Measurements from ENCODE around the gene SLFN13. TPM values are rescaled to one million over a fixed set of nuclear protein-coding genes. Genes with fewer than 3 reads are reported as not detected.
"Not testable (repeated sequence)": the region's sequence is repeated elsewhere in the genome, so short reads cannot be mapped to it uniquely, and the experiment has no call there.

SLFN13 gene
- total and polyA plus RNA-seq, 7 donors = 0.13 to 3.2 (median 1.1) TPM

DNA sequence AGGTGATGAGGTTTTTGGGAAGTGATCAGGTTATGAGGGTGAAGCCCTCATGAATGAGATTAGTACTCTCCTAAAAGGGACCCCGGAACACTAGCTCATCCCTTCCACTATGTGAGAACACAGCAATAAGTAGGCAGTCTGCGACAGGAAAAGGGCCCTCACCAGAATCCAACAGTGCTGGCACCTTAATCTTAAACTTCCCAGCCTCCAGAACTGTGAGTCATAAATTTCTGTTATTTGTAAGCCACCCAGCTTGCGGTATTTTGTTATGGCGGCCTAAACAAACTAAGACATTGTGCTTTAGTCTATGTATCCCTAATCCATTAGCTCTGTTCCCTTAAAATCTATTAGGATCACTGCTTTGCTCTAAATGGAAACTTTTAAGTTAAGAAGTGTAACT, 24.8 kb downstream of the SLFN13 start:
- WGBS, 3 donors = 71 to 80% (median 74%) methylated on average over 4 of the region's 4 CpGs
- DNase-seq = no peak
- H3K36me3 ChIP-seq (ENCODE audit: insufficient read depth in 1 of 2, low read depth in 1 of 2) = no peaks in the 10 kb centered on the region
- H3K9me3 ChIP-seq = no peaks in the 10 kb centered on the region
- TF ChIP-seq, protein P1, sequence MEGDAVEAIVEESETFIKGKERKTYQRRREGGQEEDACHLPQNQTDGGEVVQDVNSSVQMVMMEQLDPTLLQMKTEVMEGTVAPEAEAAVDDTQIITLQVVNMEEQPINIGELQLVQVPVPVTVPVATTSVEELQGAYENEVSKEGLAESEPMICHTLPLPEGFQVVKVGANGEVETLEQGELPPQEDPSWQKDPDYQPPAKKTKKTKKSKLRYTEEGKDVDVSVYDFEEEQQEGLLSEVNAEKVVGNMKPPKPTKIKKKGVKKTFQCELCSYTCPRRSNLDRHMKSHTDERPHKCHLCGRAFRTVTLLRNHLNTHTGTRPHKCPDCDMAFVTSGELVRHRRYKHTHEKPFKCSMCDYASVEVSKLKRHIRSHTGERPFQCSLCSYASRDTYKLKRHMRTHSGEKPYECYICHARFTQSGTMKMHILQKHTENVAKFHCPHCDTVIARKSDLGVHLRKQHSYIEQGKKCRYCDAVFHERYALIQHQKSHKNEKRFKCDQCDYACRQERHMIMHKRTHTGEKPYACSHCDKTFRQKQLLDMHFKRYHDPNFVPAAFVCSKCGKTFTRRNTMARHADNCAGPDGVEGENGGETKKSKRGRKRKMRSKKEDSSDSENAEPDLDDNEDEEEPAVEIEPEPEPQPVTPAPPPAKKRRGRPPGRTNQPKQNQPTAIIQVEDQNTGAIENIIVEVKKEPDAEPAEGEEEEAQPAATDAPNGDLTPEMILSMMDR (IDR thresholded peaks at IDR 0.05) = no peak
- no peak overlapping the region for H3K4me3 ChIP-seq
- H3K4me1 ChIP-seq = no peaks in the 10 kb centered on the region
- intact Hi-C loops (cut with DNase I) = no loop called here
- no peaks in the 10 kb centered on the region for H3K27me3 ChIP-seq (ENCODE audit: insufficient read depth in 3 of 3, low read length in 2 of 3)
- H3K27ac ChIP-seq = no peak overlapping the region
- ATAC-seq = no peak

GRCh38 chr17:35421069-35421468, 27.5 kb downstream of the SLFN13 start:
- H3K27me3 ChIP-seq (ENCODE audit: insufficient read depth in 3 of 3, low read length in 2 of 3); intact Hi-C loops (cut with DNase I); H3K36me3 ChIP-seq (ENCODE audit: insufficient read depth in 1 of 2, low read depth in 1 of 2): not testable (repeated sequence)

GRCh38 chr17:35416659-35417058, 31.9 kb downstream of the SLFN13 start:
- Histone ChIP-seq H3K27ac (no peak overlapping the region), H3K27me3 (ENCODE audit: insufficient read depth in 3 of 3, low read length in 2 of 3) (no peaks in the 10 kb centered on the region), H3K4me1 (no peaks in the 10 kb centered on the region), H3K36me3 (ENCODE audit: insufficient read depth in 1 of 2, low read depth in 1 of 2) (no peaks in the 10 kb centered on the region), H3K4me3 (no peak overlapping the region), H3K9me3 (peaks cover 10% of the 10 kb centered on the region)
- TF ChIP-seq, protein P1 (IDR thresholded peaks at IDR 0.05) = no peak
- 77 to 96% (median 93%) methylated on average over 2 of the region's 2 CpGs for WGBS, 3 donors
- intact Hi-C loops (cut with DNase I) = no loop called here
- DNase-seq = no peak
- no peak for ATAC-seq

More at GRCh38 chr17:35421069-35421468, 27.5 kb downstream of the SLFN13 start:
- H3K4me3 ChIP-seq, DNase-seq, ATAC-seq, H3K4me1 ChIP-seq, H3K9me3 ChIP-seq, H3K27ac ChIP-seq: not testable (repeated sequence)
- 97 to 100% (median 98%) methylated on average over 9 of the region's 9 CpGs for WGBS, 3 donors

GRCh38 chr17:35414707-35415106, 33.9 kb downstream of the SLFN13 start:
- H3K4me1 ChIP-seq; H3K4me3 ChIP-seq; intact Hi-C loops (cut with DNase I); DNase-seq; H3K9me3 ChIP-seq; H3K27me3 ChIP-seq (ENCODE audit: insufficient read depth in 3 of 3, low read length in 2 of 3); H3K36me3 ChIP-seq (ENCODE audit: insufficient read depth in 1 of 2, low read depth in 1 of 2); H3K27ac ChIP-seq; ATAC-seq: not testable (repeated sequence)
- WGBS, 3 donors = 94 to 96% (median 95%) methylated on average over 2 of the region's 2 CpGs

DNA sequence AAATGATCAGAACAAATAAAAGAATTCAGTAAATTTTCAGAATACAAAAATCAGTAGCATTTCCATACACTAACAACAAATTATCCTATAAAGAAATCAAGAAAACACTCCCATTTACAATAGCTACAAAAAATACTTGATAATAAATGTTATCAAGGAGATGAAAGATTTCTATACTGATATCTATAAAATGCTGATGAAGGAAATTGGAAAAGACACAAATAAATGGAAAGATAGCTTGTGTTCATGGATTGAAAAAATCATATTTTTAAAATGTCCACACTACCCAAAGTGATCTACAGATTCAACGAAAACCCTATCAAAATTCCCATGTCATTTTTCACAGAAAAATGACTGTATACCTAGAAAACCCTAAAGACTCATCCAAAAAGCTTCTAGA, 34.3 kb downstream of the SLFN13 start:
- Histone ChIP-seq H3K9me3 (peaks cover 10% of the 10 kb centered on the region), H3K4me1 (no peaks in the 10 kb centered on the region), H3K4me3 (no peak overlapping the region), H3K27me3 (ENCODE audit: insufficient read depth in 3 of 3, low read length in 2 of 3) (no peaks in the 10 kb centered on the region), H3K27ac (no peak overlapping the region), H3K36me3 (ENCODE audit: insufficient read depth in 1 of 2, low read depth in 1 of 2) (no peaks in the 10 kb centered on the region)
- WGBS, 3 donors = 97 to 100% (median 97%) methylated on average over 1 of the region's 1 CpG
- TF ChIP-seq, protein P1 (IDR thresholded peaks at IDR 0.05) = no peak
- intact Hi-C loops (cut with DNase I) = no loop called here
- ATAC-seq = no peak
- no peak for DNase-seq

- Histone ChIP-seq H3K4me3 (no peak overlapping the region), H3K27ac (no peak overlapping the region), H3K4me1 (no peaks in the 10 kb centered on the region), H3K9me3 (no peaks in the 10 kb centered on the region), H3K27me3 (ENCODE audit: insufficient read depth in 3 of 3, low read length in 2 of 3) (no peaks in the 10 kb centered on the region), H3K36me3 (ENCODE audit: insufficient read depth in 1 of 2, low read depth in 1 of 2) (no peaks in the 10 kb centered on the region)
- TF ChIP-seq, protein P1 (IDR thresholded peaks at IDR 0.05) = no peak
- no peak for ATAC-seq
- intact Hi-C loops (cut with DNase I) = no loop called here
- no peak for DNase-seq
- 87 to 95% (median 89%) methylated on average over 23 to 26 of the region's 26 CpGs for WGBS, 3 donors
These were observed 41.0 kb downstream of the SLFN13 start for GRCh38 chr17:35407531-35407930.

All from psoas muscle (tissue), 8 donors.